IPS-11a (cell line): ENCODE results near the gene FANCC.
A peak's percentile ranks its signal among the peaks of the same experiment; 100 is the strongest.

Experiments used
- H3K4me3 ChIP-seq: one replicate; pipeline ENCODE4 v1.5.1; 2013; ENCODE audit warnings: low read depth, low read length, control low read depth

FANCC gene

DNA sequence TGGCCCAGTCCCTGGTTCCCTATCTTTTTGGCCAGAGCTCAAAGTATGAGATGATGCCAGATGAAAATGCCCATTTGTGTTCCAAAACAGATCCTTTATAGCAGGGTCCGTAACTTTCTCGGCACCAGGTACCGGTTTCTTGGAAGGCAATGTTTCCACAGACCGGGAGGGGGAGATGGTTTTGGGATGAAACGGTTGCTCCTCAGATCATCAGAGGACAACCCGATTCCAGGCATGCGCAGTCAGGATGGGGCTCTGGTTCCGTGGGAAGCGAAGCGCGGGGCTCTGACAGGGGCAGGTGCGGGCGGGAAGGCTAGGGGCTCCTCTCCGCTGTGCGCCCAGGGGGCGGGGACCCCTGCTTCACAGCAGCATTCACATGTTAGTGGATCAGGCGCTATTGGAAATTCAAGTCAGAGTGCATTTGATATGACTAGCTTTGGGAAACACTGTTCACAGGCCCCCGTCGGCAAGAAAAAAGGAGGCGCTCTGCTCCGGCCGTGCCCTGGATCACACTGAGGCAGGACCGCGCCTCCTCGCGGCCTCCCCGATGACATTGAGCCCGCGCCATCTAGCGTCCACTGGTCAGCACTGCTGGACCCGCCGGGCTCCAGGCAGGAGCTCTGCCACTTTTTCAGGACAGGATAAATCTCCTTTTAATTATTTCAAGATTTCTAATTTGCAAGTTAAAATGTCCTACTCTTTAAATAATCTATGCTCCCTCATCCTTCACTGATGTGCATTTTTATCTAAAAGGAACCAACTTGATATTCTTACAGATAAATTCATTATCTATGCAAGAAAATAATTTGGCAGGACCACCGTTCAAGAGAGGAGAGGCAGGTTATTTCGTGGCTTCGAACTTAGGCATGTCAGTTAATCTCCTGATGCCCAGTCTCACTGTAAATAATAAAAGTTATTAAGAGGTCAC lies 190.0 kb downstream of the FANCC start:
- H3K4me3 ChIP-seq, result peak overlapping the region; percentile 14

DNA sequence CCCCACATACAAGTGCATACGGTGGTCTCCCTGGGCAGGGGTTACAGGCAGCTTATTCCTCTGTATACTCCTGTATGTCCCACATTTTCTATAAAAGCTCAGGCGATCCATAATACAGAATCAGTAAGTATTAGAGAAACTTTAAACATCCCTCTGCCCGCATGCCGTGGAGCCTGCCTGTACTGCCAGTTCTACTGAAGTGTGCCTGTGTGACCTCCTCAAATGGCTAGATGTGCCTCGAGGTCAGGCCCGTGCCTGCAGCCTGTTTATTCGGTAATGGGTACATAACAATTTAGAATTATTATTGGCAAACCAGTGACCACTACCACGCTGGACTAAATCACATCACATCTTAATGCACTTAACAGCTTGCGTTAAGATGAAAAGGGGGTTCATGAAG lies 190.8 kb downstream of the FANCC start:
- no peak overlapping the region for H3K4me3 ChIP-seq

DNA sequence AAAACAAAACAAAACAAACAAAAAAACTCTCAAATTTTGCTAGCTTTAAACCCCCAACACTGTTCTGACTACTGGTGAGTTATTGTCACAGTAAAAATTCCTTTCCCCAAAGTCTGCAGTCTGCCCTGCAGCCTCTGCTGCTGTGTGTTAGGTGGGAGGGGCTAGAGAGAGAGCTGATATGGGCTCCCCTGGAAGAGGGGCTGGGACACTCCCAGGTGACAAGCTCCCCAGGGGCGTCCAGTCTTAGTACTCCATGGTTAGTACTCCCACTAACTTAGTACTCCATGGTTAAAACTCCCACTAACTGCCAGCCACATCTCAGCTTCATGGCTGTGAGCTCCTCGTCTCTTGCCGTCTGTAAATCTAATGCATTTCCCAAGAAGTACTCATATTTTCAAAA lies 191.9 kb downstream of the FANCC start:
- H3K4me3 ChIP-seq, result no peak overlapping the region

DNA sequence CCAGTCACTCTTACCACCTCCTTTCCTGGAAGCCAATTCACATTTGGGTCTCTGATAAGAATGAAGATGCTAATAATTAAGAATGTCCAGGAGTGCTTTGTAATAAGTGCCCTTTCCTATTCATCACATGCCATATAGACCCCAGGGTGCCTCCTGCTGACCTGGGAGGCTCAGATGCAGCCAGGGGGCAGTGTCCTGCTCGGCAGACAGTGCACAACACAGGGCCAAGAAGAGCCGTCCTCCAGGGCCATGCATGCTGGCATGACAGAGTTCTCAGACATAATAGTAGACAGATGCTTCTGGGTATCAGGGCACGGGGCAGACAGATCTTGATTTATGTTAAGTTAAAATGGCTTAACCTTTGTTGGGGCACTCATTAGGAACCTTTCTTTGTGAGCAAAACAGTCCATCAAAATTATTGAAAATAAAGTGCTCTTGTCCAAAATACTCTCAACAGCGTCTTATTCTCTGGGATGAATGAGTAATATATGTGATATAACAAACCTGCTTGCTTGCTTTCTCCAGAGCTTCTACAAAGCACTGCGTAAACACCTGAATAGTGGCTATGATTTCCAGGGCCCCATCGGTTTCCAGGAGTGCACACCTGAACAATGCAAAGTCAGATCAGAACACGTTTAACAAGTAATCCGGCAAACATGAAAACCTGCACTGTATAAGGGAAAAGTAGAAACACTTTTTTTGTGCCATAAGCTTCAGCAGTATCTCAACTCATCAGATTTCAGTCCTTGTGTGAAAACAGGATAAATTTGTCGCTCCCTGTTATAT lies 192.7 kb downstream of the FANCC start:
- no peak overlapping the region for H3K4me3 ChIP-seq

DNA sequence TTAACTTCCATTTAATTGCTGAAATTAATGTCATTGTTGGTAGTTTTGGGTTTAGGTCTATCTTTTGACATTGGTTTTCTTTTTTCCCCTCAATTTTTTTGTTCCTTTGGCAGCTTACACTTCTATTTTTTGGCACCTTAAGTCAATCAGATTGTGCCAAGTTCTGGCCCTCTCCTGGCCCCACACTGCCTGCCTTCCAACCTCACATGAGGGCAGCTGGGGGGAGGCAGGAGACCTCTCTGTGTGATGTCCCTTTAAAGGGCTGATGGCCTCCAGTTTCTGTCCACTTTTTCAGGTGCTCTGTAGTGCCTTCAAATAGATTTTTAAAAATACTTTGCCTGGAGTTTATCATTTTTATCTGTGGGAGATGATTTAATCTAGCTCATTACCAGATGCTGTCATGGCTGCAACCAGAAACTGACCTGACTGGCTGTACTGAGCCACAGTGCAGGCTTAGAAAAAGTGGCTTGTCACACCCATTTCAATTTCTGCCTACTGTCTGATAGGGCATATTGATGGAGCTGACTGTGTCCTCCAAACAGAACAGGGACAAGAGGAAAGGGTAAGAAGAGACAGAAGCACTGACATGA lies 196.6 kb downstream of the FANCC start:
- no peak overlapping the region for H3K4me3 ChIP-seq

DNA sequence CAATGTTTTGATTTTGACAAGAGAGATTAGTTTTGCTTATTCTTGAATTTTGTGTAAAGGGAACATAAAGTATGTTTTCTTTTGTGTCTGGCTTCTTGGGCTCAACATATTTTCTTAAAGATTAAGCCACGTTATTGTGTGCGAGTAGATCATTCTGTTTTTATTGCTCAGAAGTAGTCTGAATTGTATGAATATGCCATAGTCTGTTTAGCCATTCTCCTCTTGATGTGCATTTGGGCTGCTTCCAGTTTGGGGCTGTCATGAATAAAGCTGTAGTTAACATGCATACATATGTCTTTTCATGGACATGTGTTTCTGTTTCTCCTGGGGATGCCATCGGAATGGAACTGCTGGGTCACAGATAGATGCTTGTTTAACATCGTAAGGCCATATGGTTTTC lies 198.9 kb downstream of the FANCC start:
- H3K4me3 ChIP-seq, result no peak overlapping the region

DNA sequence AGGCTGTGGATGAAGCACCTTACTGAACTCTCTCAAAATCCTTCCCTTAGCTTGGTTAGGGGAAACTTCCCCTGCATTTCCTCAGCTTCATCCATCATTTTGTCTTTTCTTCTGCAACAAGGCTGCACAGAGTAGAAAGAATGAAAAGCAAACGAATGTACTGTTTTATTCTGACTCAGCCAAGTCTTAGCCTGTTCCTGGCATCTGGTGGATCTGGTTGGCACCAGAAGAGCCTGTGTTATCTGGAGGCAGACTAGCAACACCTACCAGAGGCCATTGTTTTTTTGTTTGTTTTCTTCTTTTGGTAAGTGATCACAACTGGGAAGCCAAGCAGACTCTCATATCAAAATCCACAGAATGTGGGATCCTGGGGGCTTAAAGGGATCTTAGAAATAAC lies 200.7 kb downstream of the FANCC start:
- H3K4me3 ChIP-seq, result no peak overlapping the region

DNA sequence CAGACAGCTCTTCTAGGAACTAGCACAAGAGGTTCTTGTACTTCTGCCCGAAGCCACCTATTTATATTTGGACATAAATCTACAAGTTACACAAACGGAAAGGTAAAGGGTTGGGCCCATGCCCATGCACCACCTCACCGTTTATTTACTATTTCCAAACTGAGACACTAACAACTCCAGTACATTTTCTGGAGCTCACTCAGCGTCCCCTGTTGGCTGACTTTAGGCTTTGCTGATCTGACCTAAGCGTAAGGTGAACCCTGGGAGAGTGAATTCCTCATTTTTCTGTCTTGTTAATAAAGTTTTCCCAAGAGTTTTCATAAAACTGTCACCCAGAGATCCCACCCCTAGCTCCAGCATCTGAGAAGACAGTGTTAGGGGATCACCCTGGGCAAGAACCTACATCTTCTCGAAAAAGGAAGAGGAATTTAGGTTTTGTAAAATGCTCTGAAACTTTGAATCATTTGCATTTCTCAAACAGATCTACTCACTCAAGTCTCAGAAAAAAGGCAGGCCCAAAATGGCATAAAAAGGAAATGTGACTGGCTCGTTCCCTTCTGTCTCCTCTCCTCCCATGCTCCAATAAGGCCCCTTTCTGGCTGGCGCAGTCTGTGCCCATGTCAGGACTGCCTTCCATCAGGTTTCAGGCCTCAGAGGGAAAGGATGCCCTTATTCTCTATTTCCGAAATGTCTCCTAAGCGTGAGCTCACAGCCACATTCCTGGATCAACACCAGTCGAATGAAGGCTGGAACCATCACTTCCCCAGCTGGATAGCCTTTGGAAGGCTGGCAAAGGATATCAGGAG lies 201.3 kb downstream of the FANCC start:
- H3K4me3 ChIP-seq, result no peak overlapping the region

DNA sequence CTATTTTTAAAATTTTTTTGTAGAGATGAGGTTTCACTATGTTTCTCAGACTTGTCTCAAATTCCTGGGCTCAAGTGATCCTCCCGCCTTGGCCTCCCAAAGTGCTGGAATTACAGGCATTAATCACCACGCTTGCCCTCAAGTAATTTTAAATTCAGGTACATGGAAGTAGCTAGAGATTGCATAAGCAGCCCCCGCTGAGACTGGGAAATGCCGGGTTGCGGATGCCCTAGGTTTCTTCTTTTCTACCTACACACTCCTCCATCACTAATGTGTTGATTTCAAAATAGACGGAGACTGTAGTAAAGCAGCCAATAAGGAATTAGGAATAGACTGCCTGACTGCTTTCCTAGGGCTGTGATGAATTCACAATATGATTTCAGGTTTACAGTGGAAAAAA lies 202.4 kb downstream of the FANCC start:
- H3K4me3 ChIP-seq, result no peak overlapping the region

DNA sequence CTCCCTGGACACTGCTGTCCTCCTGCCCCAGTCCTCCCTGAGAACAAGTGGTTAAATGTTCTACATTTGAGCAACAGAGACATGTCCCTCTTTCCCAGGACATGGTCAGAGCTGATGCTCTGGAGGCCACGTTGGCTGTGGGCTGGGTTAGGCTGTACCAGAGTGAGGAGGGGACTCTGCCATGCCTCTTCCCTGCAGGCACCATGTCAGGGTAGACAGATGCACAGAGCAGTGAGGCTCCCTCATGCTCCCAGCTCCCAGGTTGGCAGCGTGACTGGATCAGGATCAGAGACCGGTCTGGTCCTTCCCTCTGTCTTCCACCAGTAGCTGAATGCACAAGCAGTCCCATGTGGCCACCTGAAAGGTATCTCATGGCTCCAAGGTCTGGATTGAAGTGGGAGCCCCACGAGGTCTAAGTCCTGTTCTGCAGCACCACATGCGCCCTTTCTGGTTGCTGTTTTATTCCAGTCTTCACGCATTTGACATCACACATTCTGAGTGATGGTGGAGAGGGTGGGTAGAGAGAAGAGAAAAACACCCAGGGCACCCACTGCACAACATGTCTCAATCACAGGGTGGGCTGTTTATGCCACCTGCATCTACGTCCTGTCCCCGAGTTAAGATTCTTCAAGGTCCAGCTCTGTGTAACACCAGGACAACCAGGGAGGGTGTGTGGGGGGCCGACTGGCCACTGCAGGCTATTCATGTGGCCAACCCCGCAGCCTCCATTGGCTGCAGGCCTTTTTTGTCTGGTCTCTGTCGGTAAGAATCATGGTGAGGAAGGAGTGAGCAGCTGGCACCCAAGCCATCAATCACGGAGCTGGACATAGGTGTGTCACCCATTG lies 204.9 kb downstream of the FANCC start:
- H3K4me3 ChIP-seq, result no peak overlapping the region

DNA sequence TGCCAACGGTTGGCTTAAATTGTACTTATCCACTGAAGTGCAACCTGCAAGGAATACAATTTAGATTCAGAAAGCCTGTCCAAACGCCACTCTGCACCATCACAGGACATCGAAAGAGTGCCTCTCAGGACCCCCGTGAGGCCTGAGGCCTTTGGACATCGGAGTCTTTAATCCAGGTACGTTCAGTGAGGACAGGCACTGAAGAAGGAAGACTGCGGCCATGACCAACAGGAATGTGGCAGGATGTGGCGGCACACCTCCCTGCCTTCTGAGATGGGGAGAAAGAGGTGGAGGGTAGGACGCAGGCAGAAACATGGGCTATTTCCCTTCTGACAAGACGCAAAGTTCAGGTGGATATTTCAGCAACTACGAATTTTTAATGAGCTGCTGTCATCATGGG lies 205.8 kb downstream of the FANCC start:
- no peak overlapping the region for H3K4me3 ChIP-seq

DNA sequence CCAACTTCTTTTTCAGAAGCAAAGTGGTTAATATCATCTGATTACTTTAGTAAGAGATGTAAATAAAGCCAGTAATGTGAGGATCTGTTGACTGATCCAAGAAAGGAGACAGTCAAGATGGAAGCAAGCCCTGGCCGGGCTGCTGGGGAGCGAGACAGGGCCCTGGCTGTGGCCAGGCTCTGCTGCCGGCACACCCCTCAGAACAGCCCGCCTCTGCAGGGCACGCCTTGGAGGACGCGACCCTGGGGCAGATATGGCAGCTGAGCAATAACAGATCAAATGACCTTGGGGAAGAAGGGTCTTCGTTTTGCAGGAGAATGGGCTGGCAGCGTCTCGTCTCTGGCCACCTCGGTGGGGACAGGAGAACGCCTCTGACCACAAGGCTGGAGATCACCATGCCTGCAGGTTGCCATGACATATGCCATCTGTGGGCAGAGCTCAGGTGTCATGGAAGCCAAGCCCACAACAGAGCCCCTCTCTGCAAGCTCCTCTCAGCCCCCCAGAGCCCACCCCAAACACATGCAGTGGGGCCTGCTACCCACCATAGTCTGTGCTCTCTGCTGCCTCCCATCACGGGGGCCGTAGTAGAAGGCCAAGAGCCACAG lies 206.5 kb downstream of the FANCC start:
- H3K4me3 ChIP-seq, result no peak overlapping the region

DNA sequence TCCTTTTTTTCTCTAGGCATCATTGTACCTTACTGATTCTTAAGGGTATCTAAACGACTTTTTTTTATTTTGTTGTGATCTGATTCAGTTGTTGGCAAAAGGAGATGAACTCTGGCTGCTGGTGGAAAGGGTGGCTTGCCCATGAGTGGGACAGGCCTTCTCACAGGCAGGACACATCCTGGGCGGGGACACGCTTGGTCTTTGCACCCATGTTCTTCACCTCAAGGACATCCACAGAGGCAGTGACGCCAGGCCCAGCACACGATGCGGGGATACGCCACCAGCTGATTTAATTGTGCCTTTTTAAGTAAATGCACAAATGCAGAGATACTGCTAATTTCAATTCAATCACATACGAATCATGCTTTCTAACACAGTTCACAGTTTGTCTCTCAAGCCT lies 208.1 kb downstream of the FANCC start:
- H3K4me3 ChIP-seq, result no peak overlapping the region

DNA sequence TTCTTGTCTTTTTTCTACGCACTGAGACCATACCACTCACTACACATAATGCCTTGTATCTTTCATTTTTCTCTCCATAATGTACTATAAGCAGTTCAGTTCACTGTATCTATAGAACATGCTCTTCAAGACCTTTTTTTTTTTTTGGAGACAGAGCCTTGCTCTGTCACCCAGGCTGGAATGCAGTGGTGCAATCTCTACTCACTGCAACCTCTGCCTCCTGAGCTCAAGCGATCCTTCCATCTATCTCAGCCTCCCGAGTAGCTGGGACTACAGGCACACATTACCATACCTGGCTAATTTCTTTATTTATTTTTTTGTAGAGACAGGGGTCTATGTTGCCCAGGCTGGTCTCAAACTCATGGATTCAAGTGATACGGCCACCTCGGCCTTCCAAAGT lies 208.7 kb downstream of the FANCC start:
- H3K4me3 ChIP-seq, result no peak overlapping the region

DNA sequence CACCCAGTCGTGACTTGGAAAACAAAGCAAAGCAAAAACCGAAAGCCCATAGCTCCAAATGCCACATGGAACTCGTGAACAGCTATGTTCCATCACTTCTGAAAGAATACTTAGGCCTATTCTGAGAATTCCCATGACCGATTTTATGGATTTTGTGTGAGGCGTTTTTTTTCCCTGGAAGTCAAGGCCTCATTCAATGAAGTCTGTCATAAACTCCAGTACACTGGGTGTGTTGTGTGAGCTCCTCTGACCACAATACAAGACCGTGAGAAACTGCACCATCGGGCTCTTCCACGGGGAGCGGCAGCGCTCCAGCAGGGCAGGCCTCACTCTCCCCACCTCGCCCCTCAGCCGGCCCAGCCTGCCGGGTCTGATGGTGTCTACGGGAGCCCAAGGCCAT lies 209.5 kb downstream of the FANCC start:
- no peak overlapping the region for H3K4me3 ChIP-seq

DNA sequence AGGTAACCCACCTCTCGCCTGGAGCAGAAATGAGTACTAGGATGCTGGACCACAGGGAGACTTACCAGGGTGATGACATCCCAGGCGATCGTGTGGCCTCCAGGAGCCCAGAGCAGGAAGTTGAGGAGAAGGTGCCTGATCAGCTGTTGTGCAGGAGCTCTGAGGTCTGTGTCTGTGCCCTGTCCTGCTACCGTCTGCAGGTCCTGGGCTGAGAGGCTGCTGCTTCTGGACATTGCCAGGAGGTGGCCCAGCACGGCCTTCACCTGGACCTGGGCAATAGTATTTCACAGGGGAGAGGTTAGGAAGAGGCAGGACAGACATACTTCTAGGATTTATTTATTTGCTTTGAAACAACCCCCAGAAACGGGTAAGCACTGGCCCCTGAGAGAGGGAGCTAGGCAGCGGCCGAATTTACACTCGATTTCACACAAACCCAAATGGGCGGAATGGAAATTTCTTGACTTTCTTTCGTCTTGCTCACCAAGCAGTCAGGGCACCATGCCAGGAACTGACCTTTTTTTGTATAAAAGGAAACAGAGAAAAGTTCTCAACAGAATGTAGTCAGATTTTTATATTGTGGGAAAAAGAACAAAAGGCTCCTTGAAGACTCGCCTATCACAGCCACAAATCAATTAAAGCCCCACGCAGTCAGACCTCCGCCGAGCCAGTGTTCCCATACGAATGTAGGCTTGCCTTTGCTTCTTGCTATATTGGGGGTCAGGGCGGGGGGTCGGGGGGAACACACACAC lies 210.3 kb downstream of the FANCC start:
- no peak overlapping the region for H3K4me3 ChIP-seq

DNA sequence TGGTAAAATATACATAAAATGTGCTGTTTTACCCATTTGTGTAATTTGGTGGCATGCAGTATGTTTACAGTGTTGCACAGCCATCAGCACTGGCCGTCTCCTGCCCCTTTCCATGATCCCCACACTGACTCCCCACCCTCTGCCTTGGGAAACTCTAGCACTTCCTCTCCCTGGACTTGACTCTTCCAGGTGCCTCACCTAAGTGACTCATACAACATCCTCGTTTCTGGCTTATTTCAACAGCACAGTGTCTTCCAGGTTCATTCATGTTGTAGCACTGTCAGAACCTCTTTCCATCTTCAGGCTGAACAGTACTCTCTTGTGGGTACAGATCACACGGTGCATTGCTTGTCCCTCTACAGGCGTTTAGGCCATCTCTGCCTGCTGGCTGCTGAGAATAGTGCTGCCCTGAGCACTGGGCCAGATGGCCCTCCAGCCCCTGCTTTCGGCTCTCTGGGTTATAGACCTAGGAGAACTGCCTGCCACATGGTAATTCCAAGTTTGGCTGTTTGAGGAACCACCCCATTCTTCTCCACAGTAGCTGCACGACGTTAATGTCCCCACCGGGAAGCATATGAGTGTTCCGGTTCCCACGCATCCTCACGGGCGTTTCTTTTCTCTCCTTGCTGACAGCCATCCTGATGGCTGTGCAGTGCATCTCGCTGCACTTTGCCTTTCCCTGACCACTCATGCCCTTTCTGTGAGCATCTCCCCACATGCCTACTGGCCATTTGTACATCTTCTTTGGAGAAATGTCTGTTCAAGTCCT lies 211.8 kb downstream of the FANCC start:
- H3K4me3 ChIP-seq, result no peak overlapping the region

DNA sequence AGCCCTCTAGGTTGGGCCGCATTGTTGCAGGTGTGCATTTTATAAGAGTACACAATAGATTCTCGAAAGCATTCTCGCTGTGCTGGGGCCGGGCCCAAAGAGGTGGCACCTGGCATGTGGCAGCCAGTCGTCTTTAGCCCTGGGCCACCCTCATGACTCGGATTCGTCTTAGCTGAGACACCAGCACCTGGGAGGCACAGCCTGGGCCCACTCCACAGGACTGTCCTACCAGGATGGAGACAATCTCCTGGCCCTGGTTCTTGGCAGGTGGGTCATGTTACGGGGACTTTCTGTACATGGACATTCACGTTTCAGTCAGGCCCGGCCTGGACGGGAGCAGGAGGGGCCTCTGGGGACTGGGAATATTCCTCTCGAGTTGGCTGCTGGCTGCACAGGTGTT lies 212.5 kb downstream of the FANCC start:
- no peak overlapping the region for H3K4me3 ChIP-seq
